Activated CD4-positive, CD25-positive, alpha-beta regulatory T cell treated with anti-CD3 and anti-CD28 coated beads, Interleukin-2, amount 50 U/mL, for 72 hours (primary cell): ENCODE results near the gene ABCG1.

Source experiments
- DNase-seq: peaks from one replicate; pipeline ENCODE4 v3.0.0; 2021

ABCG1 gene

GRCh38 chr21:42308914-42309752, 90.2 kb downstream of the ABCG1 start:
- DNase-seq: peak; percentile 11

DNA sequence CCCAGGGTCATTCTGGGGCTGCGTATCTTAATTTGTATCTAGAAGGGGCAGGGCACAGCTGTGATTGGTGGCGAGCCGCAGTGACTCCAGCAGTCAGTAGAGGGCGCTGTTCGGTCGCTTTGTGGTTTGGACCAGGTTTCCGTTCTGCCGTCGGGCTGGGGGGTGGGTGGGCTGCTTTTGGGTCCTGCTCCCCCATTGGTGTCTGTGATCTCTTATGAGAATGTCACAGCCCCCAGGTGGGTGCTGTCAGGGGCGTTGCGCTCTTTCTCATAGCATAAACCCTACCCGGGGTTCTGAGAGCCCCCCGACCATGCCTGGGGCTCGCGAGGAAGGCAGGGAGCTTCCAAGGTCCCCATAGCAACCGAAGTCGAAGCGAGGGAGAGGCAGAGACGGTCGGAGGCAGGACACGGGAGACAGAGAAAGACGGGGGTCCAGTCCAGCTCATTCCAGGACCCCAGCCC, 90.8 kb downstream of the ABCG1 start:
- peak; percentile 74 for DNase-seq

GRCh38 chr21:42310411-42311001, 91.6 kb downstream of the ABCG1 start:
- DNase-seq: peak; percentile 27

- DNase-seq: peak; percentile 1
Measured at GRCh38 chr21:42311160-42311559, 92.2 kb downstream of the ABCG1 start.

DNA sequence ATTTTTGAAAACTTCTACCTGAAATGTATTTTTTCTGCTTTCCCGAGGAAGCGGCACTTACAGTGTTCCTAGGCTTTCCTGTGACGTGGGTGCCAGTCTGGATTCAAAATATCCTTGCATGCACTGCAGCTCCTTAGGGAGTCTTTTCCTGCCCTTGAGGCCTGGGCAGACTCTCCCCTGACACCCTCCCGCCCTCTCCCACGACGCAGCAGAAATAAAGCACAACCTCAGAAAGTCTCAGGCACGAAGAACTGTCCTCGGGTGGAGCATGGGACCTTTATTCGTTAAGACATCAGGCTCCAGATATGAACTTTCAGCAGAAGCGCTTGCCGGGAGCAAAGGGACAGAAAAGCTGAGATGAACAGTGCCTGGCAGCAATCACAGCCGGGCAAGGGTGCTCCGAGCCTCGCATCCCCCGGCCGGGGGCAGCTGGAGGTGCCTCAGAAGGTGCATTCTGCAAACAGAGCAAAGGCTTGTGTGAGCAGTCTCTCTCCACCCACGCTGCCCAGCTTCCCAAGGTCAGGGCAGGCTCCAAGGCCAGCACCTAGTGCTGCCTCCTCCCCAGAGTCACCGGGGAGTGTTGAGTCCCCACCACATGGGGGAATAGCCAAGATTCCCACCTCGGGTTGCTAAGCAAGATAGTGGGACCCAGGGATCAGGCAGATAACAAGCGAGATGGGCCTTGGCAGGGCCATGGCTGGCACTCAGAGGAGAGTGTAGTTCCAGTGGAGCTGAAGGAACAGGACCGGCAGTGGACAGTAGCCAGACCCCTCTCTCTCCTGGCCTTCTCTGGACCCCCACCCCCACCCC, 93.1 kb downstream of the ABCG1 start:
- peak; percentile 27 for DNase-seq

GRCh38 chr21:42312626-42313104, 93.7 kb downstream of the ABCG1 start:
- DNase-seq: peak; percentile 25

GRCh38 chr21:42313501-42313969, 94.6 kb downstream of the ABCG1 start:
- DNase-seq: peak; percentile 22

GRCh38 chr21:42314616-42315295, 95.8 kb downstream of the ABCG1 start:
- peak; percentile 4 for DNase-seq

DNA sequence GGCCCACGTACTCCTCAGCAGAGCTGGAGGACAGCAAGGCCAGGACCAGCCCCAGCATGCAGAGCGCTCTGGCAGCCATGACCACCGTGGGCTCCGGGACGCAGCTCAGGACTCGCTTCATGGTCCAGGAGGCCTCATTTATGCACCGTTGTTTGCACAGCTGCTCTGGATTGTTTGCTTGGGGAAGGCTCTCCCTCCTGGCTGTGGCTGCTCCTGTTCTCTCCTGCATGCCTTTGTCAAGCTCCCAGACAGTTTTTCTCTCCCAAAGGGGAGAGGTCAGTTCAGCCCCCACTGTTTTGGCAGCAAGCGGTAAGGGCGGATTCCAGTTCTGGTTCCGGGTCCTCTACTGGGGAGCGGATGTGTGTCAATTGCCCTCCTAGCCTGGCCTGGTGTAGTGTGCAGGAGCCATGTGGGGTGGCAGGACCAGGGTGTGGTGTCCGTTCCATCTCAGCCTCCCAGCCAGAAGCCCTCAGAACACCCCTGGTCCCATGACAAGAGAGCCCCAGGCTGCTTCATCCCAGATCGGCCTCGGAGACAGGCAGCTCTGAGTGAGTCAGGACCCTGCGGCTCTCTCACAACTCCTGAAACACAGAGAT, 96.5 kb downstream of the ABCG1 start, which contains the start of gene TFF3:
TSS of gene TFF3 (minus strand) at position 114 of the 596 bp plus-strand sequence. CDS start at position 79, 35 bp downstream.
- peak; percentile 23 for DNase-seq

- DNase-seq: peak; percentile 17
Measured at GRCh38 chr21:42316891-42317290, 98.0 kb downstream of the ABCG1 start.

GRCh38 chr21:42317341-42317741, 98.4 kb downstream of the ABCG1 start:
- peak; percentile 13 for DNase-seq

DNA sequence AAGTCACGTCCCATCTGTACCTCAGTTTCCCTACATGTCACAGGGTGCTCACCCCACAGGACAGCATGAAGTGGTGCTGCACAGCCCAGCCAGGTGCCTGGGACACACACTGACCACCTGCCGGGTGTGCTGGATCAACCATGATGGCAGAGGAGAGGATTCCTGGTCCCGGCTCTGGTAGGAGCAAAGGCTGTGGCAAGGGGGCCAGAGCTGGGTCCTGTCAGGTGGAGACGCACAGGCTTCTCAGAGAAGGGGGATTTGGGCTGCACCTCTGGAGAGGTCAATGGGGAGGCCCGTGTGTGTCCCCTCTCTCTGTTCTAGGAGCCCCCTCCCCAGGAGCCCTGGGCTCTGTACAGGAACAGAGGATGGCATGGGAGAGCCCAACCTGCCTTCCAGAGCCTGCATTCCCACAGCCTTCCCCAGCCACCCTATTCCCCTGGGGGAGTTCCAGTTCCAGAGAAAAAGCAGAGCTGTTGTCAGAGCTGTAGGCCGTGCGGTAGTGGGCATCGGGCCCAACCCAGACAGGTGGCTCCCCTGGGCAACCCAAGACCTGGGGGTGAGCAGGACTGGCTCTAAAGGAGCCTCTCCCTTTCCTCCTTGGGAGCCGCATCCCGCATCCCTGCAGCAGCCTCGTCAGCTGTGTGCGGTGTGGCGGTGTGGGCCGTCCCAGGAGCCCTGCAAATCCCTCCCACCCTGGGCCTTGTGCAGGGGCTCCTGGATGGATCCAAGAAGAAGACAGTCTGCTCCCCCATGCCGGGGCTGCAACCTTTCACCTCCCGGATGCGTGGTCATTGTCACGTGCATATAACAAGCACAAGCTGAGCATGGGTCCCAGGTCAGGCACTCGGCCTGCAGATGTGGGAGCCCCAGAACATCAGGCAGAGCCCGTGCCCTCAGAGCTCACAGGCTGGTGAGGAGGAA, 99.1 kb downstream of the ABCG1 start:
- DNase-seq: peak; percentile 15

DNA sequence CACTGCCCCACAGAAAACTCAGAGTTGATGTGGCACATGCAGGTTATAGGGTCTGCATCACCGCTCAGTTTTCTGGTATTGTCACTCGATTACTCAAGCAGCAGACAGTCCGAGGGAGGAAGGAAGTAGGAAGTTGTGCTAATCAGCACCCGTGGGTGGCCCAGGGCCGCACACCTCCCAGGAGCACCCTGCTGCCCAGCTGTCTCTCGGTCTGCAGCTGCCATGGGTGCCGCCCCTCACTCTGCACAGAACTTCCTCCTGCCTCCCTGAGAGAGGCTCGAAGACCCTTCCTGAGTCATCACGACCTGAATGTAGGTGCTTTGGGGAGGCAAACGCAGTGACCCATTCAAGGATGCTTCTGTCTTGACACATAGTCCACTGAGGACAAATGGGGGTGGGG, 100.4 kb downstream of the ABCG1 start:
- DNase-seq: peak; percentile 28

DNA sequence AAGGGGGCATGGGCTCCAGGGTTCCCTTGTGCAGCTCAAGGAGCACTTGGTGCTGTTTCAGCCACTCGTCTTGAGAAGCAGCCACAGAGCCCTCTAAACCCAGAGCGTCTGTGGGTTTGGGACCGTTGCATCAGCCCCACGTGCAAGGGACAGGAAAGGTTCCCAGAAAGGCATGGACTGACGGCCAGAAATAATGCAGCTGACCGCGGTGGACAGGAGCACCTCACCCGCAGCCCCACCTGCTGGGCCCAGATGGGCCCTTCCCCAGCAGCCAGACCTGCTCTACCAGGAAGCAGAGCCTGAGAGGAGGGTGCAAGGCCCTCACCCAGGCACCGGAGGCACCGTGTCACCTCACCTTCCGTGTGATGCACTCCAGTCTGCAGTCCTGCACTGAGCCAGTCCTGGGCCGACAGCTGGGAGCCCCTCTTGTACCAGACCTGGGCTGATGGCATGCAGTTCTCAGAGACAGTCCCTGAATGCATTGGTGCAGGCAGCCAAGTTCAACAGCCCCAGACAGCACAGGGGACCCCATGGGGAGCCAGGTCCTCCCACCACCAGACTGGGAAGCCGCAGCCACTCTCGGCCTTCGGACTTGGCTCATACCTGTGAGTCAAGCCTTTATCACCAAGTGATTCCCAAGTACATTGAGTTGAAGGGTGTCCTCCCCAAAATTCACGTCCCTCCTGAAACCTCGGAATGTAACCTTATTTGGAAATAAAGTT, 101.1 kb downstream of the ABCG1 start:
- no peak for DNase-seq

DNA sequence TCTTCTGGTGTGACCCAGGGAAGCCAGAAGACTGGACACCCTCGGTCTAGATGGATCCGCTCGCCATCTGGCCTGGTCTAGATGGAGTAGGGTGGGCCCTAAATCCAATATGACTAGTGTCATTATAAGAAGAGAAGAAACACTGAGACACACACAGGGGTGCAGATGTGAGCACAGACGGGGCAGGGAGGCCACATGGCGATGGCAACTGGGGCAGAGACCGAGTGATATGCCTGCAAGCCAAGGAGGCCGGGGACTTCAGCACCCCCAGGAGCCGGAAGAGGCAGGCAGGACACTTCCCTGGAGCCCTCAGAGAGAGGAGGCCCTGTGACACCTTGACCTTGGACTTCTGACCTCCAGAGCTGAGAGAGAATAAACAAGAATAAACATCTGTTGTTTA, 101.9 kb downstream of the ABCG1 start:
- no peak for DNase-seq

DNA sequence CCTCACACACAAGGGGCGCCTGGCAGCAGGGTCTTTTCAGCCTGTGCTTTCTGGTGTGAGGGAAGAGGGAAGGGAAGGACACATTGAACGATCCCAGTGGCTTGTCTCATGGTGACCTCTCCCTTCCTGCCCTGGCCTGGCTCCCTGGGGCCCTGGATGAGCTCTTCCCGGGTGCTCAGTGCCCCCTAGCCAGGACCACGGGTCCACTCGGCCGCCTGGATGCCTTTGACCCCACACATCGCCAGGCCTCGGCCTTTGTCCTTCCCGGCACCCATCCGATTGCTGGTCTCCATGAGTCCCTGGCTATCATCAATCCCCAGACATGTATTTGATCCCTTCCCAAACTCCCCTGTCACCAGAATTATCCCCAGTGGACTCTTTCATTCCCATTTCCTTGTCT, 102.3 kb downstream of the ABCG1 start:
- no peak for DNase-seq

GRCh38 chr21:42321845-42322244, 102.9 kb downstream of the ABCG1 start:
- DNase-seq: no peak

DNA sequence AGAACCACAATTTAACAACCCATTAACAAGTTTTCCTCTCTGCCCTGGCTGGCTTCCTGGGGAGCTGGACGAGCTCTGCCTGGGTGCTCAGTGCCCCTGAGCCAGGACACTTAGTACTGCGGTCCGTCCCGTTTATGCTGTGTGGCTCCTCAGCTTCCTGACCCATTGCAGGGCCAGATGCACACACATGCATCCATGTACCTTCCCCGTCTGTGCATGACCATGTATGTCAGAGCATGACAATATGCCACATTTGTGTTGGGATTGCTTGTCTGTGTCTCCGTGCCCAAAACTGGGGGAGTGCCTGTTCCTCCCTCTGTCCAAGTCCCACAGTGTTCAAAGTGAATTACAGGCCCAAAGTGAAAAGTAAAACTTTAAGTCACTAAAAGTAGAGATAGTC, 106.0 kb downstream of the ABCG1 start:
- DNase-seq: no peak

DNA sequence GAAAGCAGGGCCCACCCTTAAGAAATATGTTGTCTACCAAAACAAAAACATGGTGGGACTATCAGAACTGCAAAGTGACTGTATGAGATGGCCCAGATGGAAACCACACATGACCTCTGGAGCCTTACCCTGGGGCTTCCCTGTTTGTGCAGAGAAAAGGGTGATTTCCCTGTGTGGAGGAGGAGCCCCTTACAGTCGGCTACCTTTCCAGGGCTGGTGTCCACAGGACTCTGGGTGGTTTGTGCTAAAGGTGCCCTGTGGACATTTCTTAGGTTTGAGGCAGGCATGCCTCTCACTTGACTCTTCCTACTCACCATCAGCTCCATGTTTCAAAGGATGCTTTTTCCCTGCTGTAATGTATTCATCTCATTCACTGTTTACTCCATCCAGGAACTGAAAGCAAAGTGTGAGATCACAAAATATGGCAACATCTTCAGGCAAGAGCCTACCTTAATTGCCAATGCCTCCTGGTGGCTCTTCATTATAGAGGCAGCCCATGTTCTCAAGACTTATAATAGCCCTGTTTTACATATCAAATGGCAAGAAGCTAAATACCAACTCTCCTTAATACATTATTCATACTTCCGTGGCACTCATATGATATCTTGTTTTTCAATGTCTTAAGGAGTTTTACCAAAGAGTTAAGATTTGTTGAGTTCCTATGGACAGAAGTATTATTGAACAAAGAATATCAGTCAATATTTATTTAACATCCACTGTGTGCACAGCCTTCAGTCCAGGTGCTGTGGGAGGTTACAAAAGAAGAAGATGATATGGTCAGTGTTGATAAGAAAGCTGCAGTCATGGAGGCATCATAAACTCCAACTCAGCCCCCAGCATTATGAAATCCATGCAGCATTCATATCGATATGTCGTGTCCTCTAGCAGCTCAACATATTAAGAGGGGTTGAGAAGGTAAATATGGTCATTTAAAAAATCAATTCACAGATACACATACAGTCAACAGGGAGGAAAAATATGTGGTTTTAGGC, 111.7 kb downstream of the ABCG1 start:
- DNase-seq: peak; percentile 18
